GM18519 (cell line): ENCODE measurements around the gene NELL1.

Experiments used
- ATAC-seq: cut with Tn5 transposase; IDR thresholded peaks from one replicate; pipeline ENCODE4 v1.9.1; 2021; ENCODE audit warnings: mild to moderate bottlenecking, moderate library complexity; ENCODE audit not compliant: unreplicated experiment, low FRiP score

NELL1 gene

GRCh38 chr11:21465203-21465602, 795.8 kb downstream of the NELL1 start:
- ATAC-seq: no peak

- no peak for ATAC-seq
These were observed 796.5 kb downstream of the NELL1 start for GRCh38 chr11:21465920-21466319.

GRCh38 chr11:21470521-21470920, 801.1 kb downstream of the NELL1 start:
- ATAC-seq: no peak

GRCh38 chr11:21472261-21472660, 802.9 kb downstream of the NELL1 start:
- no peak for ATAC-seq

DNA sequence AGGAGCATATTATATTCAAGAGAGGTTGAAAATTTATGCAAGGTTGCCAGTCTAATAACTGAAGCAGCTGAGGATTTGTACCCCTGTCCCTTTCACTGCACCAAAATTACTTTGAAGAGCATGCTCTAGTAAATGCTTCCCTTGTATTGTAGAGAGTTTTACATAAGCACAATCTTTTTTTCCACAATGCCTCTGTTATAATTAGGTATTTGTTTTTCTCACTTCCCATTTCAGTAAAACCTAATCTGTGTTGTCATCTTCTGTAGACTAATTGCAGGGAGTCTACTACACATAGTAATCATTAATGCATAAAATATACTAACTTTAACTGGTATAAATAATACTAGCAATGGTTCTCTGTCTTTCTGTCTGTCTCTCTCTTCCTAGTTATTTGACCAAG, 805.1 kb downstream of the NELL1 start:
- no peak for ATAC-seq

- no peak for ATAC-seq
These were observed 805.9 kb downstream of the NELL1 start for GRCh38 chr11:21475276-21475675.

DNA sequence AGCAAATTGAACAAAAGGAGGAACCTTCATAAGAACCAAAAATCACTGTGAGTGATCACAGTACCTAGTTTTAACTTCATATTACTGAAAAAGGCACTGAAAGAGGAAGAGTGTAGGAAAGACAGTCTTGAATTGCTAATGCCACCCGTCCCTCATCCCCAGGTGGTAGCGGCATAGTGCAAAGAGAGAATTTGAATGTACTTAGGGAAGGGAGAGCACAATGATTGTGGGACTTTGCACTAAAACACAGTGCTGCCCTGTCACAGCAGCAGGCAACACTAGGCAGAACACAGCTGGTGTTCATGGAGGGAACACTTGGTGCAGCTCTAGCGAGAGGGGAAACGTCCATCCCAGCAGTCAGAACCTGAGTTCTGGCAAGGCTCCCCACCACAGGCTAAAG, 807.2 kb downstream of the NELL1 start:
- ATAC-seq: no peak

GRCh38 chr11:21480240-21480639, 810.9 kb downstream of the NELL1 start:
- no peak for ATAC-seq

DNA sequence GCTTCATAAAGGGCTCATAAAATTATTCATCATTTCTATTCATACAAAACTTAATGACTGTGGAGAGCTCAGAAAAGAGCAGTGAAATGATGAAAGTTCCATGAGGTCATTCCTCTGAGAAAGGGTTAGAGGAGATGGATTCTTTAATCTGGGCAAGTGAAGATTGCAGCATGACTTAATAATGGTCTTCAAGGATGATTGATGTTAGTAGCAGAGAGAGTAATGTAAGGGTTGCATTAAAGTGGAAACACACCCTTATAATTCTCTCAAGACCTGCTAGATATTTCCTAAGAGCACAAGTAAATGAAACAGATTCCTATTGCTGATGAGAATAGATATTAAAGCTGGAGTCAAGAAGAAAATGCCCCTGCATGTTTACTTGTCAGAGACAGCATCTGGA, 811.9 kb downstream of the NELL1 start:
- no peak for ATAC-seq

DNA sequence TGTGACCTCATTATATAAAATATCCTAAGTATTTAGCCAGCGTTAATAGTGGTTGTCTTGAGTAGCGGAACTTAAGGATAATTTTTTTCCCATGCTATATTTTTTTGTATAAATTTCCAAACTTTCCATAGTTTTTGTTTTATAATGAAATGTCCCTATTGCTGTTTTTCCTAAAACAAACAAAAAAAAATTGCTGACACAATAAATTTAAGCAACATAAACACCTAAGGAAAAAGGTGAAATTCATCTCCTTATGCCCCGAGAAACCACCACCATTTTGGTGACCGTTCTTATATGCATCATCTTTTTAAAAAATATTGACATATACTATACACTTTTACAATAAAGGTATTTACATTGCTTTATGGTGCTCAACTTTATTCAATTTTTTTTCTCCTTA, 814.7 kb downstream of the NELL1 start:
- ATAC-seq: no peak

DNA sequence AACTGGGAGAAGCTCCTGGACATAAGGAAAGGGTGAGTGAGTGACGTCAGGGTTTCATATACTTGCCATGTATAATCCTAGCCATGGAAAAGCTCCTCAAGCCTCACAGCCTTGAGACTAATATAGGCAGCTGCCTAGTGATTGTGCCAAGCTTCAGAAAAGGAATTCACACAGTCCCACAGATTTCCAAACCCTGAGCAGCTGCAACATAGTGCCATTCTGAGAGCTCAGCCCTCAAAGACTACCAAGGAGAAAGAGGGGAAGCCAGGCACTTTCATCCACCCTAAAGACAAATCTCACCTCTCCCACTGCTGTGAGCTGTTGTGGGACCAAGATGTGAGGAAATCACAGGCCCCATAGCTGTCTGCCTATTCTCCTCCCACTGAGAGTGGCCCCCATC, 815.6 kb downstream of the NELL1 start:
- ATAC-seq: no peak

GRCh38 chr11:21485426-21485825, 816.0 kb downstream of the NELL1 start:
- ATAC-seq: no peak

- ATAC-seq: no peak
These were observed 820.2 kb downstream of the NELL1 start for GRCh38 chr11:21489416-21490115.

GRCh38 chr11:21492931-21493330, 823.5 kb downstream of the NELL1 start:
- ATAC-seq: no peak

DNA sequence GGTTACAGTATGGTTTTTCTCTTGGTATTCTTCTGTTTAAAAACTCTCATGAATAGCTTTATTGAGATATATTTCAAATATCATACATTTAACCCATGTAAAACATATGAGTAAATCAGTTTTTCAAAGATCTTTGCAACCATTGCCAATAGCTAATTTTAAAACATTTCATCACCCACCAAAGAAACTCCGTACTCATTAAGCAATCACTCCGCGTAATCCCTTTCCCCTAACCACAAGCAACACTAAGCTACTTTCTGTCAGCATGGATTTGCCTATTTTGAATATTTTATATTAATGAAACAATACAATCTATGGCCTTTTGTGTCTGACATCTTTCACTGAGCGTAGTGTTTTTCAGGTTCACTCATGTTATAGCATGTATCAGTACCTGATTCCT, 825.6 kb downstream of the NELL1 start:
- no peak for ATAC-seq

DNA sequence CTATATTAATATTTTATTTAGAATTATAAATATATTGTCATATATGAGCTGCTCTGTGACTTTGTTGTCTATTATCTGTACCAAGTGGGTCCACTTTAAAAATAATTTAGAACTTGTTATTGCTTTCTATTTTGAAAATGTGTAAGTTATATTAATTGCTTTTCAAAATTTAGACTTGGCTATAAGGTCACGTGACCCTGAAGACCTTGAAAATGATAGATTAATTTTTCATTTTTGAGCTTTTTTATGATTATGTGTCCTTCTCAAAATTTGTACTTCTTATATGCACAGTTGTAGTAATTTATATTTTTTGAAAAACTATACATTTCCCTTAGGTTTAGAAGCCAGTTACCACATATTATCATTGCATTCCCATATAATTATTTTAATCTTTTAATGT, 826.5 kb downstream of the NELL1 start:
- no peak for ATAC-seq

DNA sequence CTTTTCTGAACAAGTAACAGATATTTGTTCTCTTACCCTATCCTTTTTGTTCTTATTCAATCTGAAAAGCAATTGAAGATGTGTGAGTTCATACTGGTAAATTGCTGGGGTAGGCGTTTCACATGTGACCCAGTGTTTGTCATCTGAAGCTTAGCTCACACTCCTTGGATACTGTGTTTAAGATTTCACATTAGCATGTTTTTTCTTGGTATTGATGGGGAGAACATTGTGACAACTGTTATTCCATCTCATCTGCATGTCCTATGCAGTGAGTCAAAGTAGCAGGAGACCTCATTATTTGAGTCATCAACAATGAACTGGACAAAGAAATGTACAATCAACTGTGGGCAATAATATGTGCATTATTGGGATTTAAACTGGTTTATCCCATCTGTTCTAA, 831.9 kb downstream of the NELL1 start:
- ATAC-seq: no peak

- ATAC-seq: no peak
These were observed 835.7 kb downstream of the NELL1 start for GRCh38 chr11:21505070-21505469.

DNA sequence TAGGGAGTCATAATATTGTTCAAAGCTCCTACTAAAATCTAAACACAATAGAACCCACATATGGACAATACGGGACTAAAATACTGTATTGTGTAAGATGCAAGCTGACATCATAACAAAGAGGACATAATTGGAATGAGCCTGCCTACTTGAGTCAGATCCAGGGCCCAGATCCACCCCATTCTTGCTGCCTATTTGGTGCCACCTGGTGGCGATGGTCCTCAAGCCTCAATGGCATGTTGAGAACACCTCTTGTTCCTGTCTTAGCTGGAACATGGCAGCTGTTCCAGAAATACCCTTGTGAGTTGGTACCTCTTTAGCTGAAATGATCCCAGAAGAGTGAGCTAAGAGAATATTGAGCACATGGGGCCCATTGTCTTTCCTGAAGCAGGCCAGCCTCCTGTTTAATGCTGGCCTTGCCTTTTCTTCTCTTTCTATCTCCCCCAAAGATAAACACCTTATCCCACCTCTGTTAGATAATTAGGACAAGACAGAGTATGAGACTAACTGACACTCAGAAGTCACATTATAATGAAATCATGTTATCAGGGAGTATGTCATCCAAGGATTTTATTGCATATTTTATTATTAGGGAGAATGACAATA, 842.6 kb downstream of the NELL1 start:
- no peak for ATAC-seq

DNA sequence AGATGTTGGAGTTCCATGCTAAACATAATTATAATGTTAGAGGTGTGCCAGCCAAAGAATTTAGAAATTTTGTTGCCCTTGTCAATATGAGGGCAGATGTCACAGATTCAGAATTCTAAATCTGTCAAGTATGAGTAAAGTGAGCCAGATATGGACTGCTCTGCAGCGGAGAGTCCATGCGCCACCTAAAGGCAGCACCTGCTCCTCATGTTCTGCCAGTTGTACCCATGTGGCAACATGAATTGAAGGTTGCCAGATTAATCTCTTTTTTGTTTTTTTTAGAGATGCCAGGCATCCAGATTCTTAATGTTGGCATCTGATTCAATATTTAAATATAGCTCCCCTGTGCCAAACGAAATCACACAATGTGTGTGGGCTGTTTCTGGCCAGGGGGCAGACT, 844.9 kb downstream of the NELL1 start:
- ATAC-seq: no peak

DNA sequence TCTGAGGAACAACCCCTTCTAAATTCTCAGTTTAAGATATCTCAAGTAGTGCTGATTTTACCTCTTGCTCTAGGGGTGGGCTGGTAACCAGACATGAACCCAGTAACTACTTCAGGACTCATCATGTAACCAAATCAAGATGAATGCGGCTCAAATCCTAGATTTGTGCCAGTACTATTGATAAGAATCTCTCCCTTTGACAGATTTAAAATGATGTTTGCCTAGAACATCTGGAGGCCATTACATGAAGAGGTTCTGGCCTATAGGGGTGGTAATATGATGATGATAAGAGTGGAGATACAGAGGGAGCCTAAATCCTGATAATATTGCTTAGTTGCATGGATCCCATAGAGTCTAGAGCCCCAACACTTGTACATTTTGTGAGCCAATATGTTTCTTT, 850.9 kb downstream of the NELL1 start:
- ATAC-seq: no peak

- no peak for ATAC-seq
These were observed 859.8 kb downstream of the NELL1 start for GRCh38 chr11:21529187-21529586.

DNA sequence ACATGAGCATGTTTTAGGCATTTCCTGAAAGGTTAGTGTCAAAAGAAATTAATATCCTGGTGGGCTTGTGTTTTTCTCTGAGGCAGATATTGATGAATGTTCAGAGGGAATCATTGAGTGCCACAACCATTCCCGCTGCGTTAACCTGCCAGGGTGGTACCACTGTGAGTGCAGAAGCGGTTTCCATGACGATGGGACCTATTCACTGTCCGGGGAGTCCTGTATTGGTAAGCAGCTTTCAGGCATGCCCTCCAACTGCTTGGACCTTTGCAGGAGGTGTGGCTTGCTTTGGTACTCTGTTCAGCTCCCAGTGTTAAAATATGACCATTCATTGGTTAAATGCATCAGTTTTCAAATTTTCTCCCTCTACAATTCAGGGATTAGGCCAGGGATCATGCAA, 864.9 kb downstream of the NELL1 start:
- ATAC-seq: no peak
